PC-3 (cell line): ENCODE measurements around the gene TTC34.
"Not testable (repeated sequence)": the region's sequence is repeated elsewhere in the genome, so short reads cannot be mapped to it uniquely, and the experiment has no call there.

Experiments
- EZH2 ChIP-seq: fragments of 300-600 bp; sonication (generic); IDR thresholded peaks from one replicate; pipeline ENCODE4 v1.6.1; 2017; ENCODE audit warnings: antibody characterized with exemption, mild to moderate bottlenecking, low read length; ENCODE audit not compliant: unreplicated experiment
- EZH2phosphoT487 ChIP-seq: fragments of 300-600 bp; sonication (generic); IDR thresholded peaks from 2 replicates; pipeline ENCODE4 v1.6.1; 2018; ENCODE audit warnings: mild to moderate bottlenecking, antibody characterized with exemption, low read length, borderline replicate concordance
- TF ChIP-seq, protein P1 (sequence below): fragments of 300-600 bp; sonication (generic); conservative IDR thresholded peaks from 2 replicates; pipeline ENCODE4 v1.5.1; 2017; ENCODE audit warnings: antibody characterized with exemption, low read depth, mild to moderate bottlenecking, low read length

DNA sequence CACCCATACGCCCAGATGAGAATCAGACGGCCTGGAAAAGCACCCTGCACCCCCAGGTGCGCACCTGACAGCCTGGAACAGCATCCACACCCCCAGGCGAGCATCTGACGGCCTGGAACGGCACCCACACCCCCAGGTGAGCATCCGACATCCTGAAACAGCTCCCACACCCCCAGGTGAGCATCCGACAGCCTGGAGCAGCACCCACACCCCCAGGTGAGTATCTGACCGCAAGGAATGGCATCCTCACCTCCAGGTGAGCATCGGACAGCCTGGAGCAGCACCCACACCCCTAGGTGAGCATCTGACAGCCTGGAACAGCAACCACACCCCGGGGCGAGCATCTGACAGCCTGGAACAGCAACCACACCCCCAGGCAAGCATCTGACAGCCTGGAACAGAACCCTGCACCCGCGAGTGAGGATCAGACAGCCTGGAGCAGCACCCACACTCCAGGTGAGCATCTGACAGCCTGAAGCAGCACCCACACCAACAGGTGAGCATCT lies 147.0 kb downstream of the TTC34 start:
- TF ChIP-seq, protein P1, sequence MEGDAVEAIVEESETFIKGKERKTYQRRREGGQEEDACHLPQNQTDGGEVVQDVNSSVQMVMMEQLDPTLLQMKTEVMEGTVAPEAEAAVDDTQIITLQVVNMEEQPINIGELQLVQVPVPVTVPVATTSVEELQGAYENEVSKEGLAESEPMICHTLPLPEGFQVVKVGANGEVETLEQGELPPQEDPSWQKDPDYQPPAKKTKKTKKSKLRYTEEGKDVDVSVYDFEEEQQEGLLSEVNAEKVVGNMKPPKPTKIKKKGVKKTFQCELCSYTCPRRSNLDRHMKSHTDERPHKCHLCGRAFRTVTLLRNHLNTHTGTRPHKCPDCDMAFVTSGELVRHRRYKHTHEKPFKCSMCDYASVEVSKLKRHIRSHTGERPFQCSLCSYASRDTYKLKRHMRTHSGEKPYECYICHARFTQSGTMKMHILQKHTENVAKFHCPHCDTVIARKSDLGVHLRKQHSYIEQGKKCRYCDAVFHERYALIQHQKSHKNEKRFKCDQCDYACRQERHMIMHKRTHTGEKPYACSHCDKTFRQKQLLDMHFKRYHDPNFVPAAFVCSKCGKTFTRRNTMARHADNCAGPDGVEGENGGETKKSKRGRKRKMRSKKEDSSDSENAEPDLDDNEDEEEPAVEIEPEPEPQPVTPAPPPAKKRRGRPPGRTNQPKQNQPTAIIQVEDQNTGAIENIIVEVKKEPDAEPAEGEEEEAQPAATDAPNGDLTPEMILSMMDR = not testable (repeated sequence)
- TF ChIP-seq EZH2, EZH2phosphoT487: not testable (repeated sequence)
